HG03575 (cell line): ENCODE measurements around the gene SCUBE1.
"Not testable (repeated sequence)": the region's sequence is repeated elsewhere in the genome, so short reads cannot be mapped to it uniquely, and the experiment has no call there.

Experiments used
- ATAC-seq: cut with Tn5 transposase; IDR thresholded peaks from one replicate; pipeline ENCODE4 v1.9.1; 2021; ENCODE audit not compliant: unreplicated experiment, insufficient number of reproducible peaks, low FRiP score; ENCODE audit errors: extremely low read depth

The SCUBE1 gene

GRCh38 chr22:43292630-43293018 is 50.5 kb downstream of the SCUBE1 start:
- ATAC-seq: no peak

DNA sequence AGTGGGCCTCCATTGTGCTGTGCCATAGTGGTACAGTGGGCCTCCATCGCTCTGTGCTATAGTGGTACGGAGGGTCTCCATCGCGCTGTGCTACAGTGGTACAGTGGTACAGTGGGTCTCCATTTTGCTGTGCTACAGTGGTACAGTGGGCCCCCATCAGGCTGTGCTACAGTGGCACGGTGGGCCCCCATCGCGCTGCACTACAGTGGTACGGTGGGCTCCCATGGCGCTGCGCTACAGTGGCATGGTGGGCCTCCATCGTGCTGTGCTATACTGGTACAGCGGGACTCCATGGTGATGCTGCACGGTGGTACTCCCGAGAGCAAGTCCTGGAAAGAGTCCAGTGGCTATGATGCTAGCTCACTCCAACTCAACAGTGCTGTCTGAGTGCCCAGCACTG is 51.8 kb downstream of the SCUBE1 start:
- no peak for ATAC-seq

GRCh38 chr22:43289976-43290721 is 53.0 kb downstream of the SCUBE1 start:
- ATAC-seq: no peak

- no peak for ATAC-seq
These were observed 53.6 kb downstream of the SCUBE1 start for GRCh38 chr22:43289531-43289963.

GRCh38 chr22:43288807-43289420 is 54.3 kb downstream of the SCUBE1 start:
- ATAC-seq: no peak

GRCh38 chr22:43288378-43288777 is 54.8 kb downstream of the SCUBE1 start:
- ATAC-seq: no peak

GRCh38 chr22:43287441-43287840 is 55.7 kb downstream of the SCUBE1 start:
- ATAC-seq: no peak

DNA sequence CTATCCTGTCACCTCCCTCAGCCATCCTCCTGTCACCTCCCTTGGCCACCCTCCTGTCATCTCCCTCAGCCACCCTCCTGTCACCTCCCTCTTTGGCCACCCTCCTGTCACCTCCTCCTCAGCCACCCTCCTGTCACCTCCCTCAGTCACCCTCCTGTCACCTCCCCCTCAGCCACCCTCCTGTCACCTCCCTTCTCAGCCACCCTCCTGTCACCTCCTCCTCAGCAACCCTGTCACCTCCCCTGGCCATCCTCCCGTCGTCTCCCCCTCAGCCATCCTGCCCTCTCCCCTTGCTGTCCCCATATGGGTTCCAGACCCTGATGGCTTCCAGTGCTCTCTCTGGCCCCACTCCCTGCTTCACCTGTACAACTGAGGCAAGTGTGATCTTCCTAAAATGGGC is 61.8 kb downstream of the SCUBE1 start:
- no peak for ATAC-seq

- ATAC-seq: not testable (repeated sequence)
These were observed 62.7 kb downstream of the SCUBE1 start for GRCh38 chr22:43280523-43280886.

DNA sequence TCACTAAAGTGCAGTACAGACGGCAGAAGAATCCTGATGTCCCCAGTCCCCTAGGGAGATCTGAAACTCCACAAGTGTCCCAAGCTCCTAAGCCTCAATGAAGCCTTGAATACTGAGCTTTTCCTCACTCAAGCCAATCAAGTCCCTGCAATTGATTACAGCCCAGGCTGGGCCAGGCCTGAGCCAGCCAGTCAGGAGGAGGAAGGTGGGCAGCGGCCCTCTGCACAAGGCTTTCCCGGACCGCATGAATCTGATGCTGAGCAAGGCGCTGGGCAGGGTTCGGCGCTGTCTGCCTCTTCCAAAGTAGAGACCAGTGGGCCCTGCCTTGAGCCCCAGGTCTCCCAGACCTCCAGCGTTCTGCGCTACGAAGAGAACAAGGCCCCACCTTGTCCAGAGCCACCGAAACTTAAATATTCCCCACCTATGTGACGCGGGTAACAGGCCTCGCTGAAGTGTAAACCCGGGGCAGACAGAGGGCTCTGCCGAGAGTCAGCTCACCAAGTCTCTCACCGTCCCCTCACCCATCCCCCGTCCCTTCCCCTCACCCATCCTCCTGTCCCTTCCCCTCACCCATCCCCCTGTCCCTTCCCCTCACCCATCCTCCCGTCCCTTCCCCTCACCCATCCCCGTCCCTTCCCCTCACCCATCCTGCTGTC is 63.2 kb downstream of the SCUBE1 start:
- ATAC-seq: no peak

GRCh38 chr22:43277987-43278601 is 65.1 kb downstream of the SCUBE1 start:
- ATAC-seq: no peak

DNA sequence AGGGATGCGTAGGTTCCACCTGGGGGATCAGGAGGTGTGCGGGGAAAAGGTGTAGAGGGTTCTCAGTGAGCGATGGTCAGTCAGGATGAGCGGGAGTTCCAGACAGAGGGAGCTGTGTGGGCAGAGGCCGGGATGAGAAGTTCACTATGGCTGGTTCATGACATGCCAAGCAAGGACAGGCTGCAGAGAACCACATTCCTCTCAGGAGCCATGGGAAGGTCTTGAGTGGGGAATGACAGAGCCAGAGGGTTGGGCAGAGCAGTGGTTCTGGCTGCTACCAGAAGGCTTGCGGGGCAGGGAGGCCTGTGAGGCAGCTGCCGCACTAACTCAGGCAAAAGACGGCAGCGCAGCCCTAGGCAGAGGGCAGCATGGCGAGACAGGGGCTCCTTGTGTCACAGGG is 66.1 kb downstream of the SCUBE1 start:
- ATAC-seq: no peak

GRCh38 chr22:43276321-43276720 is 66.9 kb downstream of the SCUBE1 start:
- ATAC-seq: no peak

DNA sequence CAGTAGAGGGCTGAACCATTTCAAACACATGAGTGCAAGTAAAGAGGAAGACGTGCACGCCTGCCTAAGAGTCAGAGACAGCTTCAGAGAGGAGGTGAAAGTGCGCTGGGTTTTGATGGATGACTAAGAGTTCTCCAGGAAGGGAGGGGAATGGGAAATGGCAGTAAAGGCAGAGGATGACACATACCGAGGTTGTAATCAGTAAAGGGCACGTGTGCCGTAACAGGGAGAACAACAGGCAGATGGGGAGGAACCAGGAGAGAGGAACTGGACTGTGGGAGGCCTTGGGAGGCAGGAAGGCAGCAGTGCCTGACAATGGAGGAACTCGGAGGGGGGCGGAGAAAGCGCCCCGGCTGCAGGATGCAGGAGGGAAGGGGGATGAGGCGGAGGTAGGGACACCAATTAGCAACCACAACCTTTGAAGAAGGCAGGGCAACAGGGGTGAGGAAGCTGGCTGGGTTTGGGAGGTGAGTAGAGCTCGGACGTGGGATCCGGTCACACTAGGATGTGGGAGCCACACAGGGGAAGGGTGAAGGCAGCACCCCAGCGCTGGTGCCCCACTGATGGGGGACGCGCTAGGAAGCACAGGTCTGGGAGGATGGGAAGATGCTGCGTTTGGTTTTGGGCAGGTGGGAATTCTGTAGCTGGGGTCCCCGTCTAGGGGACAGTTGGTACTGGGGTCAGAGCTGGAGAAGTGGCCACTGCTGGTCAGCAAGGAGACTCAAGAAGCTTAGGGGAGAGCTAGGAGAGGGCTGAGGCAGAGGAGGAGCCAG is 67.4 kb downstream of the SCUBE1 start:
- ATAC-seq: no peak

- ATAC-seq: no peak
These were observed 68.5 kb downstream of the SCUBE1 start for GRCh38 chr22:43274595-43275240.

- no peak for ATAC-seq
These were observed 69.2 kb downstream of the SCUBE1 start for GRCh38 chr22:43273902-43274484.

DNA sequence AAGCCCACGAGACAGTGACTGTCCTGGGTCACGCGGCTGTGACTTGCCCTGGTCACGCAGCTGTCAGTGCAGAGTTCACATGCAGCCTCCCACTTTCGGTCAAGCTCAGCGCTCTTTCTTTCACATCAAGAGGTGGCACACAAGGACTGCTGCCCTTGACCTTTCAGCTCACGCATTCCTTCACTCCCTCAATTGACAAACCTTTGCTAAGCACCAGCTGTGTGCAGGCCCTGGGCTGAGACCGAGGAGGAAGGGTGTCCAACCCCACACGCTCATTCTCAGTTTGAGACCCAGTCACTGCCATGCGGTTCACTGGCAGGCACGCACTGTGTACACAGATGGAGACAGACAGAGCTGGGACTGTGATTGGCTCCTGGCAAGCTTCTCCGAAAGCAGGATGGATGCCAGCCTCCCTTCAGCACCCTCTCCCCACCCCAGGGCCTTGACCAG is 70.3 kb downstream of the SCUBE1 start:
- ATAC-seq: no peak

- no peak for ATAC-seq
These were observed 70.9 kb downstream of the SCUBE1 start for GRCh38 chr22:43272301-43272700.
